HepG2 (cell line): ENCODE measurements around the gene JUND. TPM values are rescaled to one million over a fixed set of nuclear protein-coding genes. Genes with fewer than 3 reads are reported as not detected.
A peak's percentile ranks its signal among the peaks of the same experiment; 100 is the strongest.

Experiments used
- ETV6 ChIP-seq: sonication (generic); formaldehyde crosslinking; conservative IDR thresholded peaks from 2 replicates; pipeline ENCODE4 v1.4.0; 2020; ENCODE audit warnings: missing genetic modification reagents
- GMEB1 ChIP-seq: sonication (generic); formaldehyde crosslinking; IDR thresholded peaks from 2 replicates; pipeline ENCODE4 v1.5.1; 2020; ENCODE audit warnings: missing genetic modification reagents, mild to moderate bottlenecking, borderline replicate concordance
- LBX2 ChIP-seq: sonication (generic); formaldehyde crosslinking; IDR thresholded peaks from 2 replicates; pipeline ENCODE4 v1.5.0; 2020; ENCODE audit warnings: missing genetic modification reagents, mild to moderate bottlenecking, borderline replicate concordance
- MATR3 ChIP-seq: sonication (generic); formaldehyde crosslinking; IDR thresholded peaks from 2 replicates; pipeline ENCODE4 v1.4.0; 2020; ENCODE audit warnings: missing genetic modification reagents
- NFKB2 ChIP-seq: sonication (generic); formaldehyde crosslinking; IDR thresholded peaks from 2 replicates; pipeline ENCODE4 v1.4.0; 2020; ENCODE audit warnings: missing genetic modification reagents, borderline replicate concordance
- SCMH1 ChIP-seq: sonication (generic); formaldehyde crosslinking; IDR thresholded peaks from 2 replicates; pipeline ENCODE4 v1.9.0; 2021; ENCODE audit warnings: missing genetic modification reagents, mild to moderate bottlenecking, borderline replicate concordance
- WIZ ChIP-seq: sonication (generic); formaldehyde crosslinking; IDR thresholded peaks from 2 replicates; pipeline ENCODE4 v1.5.1; 2020; ENCODE audit warnings: mild to moderate bottlenecking, missing genetic modification reagents
- ZFYVE20 ChIP-seq: sonication (generic); formaldehyde crosslinking; IDR thresholded peaks from 2 replicates; pipeline ENCODE4 v1.8.0; 2023; ENCODE audit warnings: low read depth, mild to moderate bottlenecking, moderate library complexity, missing genetic modification reagents, borderline replicate concordance
- ZMYM2 ChIP-seq: sonication (generic); formaldehyde crosslinking; IDR thresholded peaks from 2 replicates; pipeline ENCODE4 v1.8.0; 2022; ENCODE audit warnings: mild to moderate bottlenecking, missing genetic modification reagents
- ZNF138 ChIP-seq: sonication (generic); formaldehyde crosslinking; IDR thresholded peaks from 2 replicates; pipeline ENCODE4 v1.5.0; 2020; ENCODE audit warnings: mild to moderate bottlenecking, low read depth, missing genetic modification reagents
- ZNF143 ChIP-seq: sonication (generic); formaldehyde crosslinking; IDR thresholded peaks from 2 replicates; pipeline ENCODE4 v1.4.0; 2020; ENCODE audit warnings: missing genetic modification reagents
- ZNF343 ChIP-seq: sonication (generic); formaldehyde crosslinking; IDR thresholded peaks from 2 replicates; pipeline ENCODE4 v1.4.0; 2020; ENCODE audit warnings: mild to moderate bottlenecking, missing genetic modification reagents
- ZNF446 ChIP-seq: sonication (generic); formaldehyde crosslinking; IDR thresholded peaks from 2 replicates; pipeline ENCODE4 v1.5.0; 2020; ENCODE audit warnings: mild to moderate bottlenecking, missing genetic modification reagents
- ZNF558 ChIP-seq: sonication (generic); formaldehyde crosslinking; IDR thresholded peaks from 2 replicates; pipeline ENCODE4 v1.9.0; 2022; ENCODE audit warnings: mild to moderate bottlenecking, missing genetic modification reagents, borderline replicate concordance
- ZNF605 ChIP-seq: sonication (generic); formaldehyde crosslinking; IDR thresholded peaks from 2 replicates; pipeline ENCODE4 v1.8.0; 2022; ENCODE audit warnings: mild to moderate bottlenecking, missing genetic modification reagents
- ZNF766 ChIP-seq: sonication (generic); formaldehyde crosslinking; IDR thresholded peaks from 2 replicates; pipeline ENCODE4 v1.5.0; 2020; ENCODE audit warnings: missing genetic modification reagents, borderline replicate concordance
- ZSCAN21 ChIP-seq: sonication (generic); formaldehyde crosslinking; IDR thresholded peaks from 2 replicates; pipeline ENCODE4 v1.8.0; 2022; ENCODE audit warnings: mild to moderate bottlenecking, missing genetic modification reagents, moderate library complexity, borderline replicate concordance
- polyA plus RNA-seq, 8 experiments: library from polyadenylated mRNA; depleted of rRNA in 3 of 8; stranded (reverse) in 7 of 8; unstranded in 1 of 8; fragments of >200 nt; fragmentation: Illumina TruSeq in 4 of 8; extraction: Trizol in 4 of 8; gene quantifications; 2 replicates each; pipeline versions ENCODE4 v1.2.1 to v1.2.3, GENCODE V29; 2011 to 2016; ENCODE audit warnings: low read depth in 4 of 8, missing spikeins in 1 of 8, mixed read lengths in 1 of 8; ENCODE audit not compliant: insufficient read depth in 1 of 8
- total RNA-seq, 5 experiments: library from RNA; depleted of rRNA; stranded (reverse); fragments of >200 nt; fragmentation: Illumina TruSeq; extraction: Trizol; gene quantifications; 2 replicates each; pipeline ENCODE4 v1.2.3, GENCODE V29; 2016; ENCODE audit warnings: low read depth in 1 of 5
- TF ChIP-seq, protein P1 (sequence below): sonication (generic); formaldehyde crosslinking; IDR thresholded peaks from 2 replicates; pipeline ENCODE4 v1.4.0; 2020; ENCODE audit warnings: missing genetic modification reagents, mild to moderate bottlenecking, borderline replicate concordance
- TF ChIP-seq, protein P2 (sequence below): sonication (generic); formaldehyde crosslinking; IDR thresholded peaks from 2 replicates; pipeline ENCODE4 v1.5.1; 2020; ENCODE audit warnings: mild to moderate bottlenecking, missing genetic modification reagents

JUND gene
- total and polyA plus RNA-seq, 2 of the 13 experiments (the other 11 are each of a cell fraction or from before 2014, with no cell fraction given): 41.2 to 59.8 TPM

- TF ChIP-seq NFKB2 (CRISPR knock-in tag): peak; percentile 98; the same call in 1 of the 2 replicates
- peak; percentile 78; the same call in 1 of the 2 replicates for TF ChIP-seq ZNF558 (CRISPR knock-in tag)
- TF ChIP-seq LBX2 (CRISPR knock-in tag): peak; percentile 90; the same call in 1 of the 2 replicates
- peak; percentile 96; the same call in 1 of the 2 replicates for TF ChIP-seq ETV6 (CRISPR knock-in tag)
- TF ChIP-seq ZSCAN21 (CRISPR knock-in tag): peak; percentile 84; the same call in 1 of the 2 replicates
- TF ChIP-seq ZNF138 (CRISPR knock-in tag): peak; percentile 49; the same call in 1 of the 2 replicates
- TF ChIP-seq, protein P1, sequence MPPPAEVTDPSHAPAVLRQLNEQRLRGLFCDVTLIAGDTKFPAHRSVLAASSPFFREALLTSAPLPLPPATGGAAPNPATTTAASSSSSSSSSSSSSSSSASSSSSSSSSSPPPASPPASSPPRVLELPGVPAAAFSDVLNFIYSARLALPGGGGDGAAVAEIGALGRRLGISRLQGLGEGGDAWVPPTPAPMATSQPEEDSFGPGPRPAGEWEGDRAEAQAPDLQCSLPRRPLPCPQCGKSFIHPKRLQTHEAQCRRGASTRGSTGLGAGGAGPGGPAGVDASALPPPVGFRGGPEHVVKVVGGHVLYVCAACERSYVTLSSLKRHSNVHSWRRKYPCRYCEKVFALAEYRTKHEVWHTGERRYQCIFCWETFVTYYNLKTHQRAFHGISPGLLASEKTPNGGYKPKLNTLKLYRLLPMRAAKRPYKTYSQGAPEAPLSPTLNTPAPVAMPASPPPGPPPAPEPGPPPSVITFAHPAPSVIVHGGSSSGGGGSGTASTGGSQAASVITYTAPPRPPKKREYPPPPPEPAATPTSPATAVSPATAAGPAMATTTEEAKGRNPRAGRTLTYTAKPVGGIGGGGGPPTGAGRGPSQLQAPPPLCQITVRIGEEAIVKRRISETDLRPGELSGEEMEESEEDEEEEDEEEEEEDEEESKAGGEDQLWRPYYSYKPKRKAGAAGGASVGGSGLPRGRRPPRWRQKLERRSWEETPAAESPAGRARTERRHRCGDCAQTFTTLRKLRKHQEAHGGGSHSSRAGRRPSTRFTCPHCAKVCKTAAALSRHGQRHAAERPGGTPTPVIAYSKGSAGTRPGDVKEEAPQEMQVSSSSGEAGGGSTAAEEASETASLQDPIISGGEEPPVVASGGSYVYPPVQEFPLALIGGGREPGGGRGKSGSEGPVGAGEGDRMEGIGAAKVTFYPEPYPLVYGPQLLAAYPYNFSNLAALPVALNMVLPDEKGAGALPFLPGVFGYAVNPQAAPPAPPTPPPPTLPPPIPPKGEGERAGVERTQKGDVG (CRISPR knock-in tag): peak; percentile 66; the same call in 1 of the 2 replicates
- TF ChIP-seq, protein P2, sequence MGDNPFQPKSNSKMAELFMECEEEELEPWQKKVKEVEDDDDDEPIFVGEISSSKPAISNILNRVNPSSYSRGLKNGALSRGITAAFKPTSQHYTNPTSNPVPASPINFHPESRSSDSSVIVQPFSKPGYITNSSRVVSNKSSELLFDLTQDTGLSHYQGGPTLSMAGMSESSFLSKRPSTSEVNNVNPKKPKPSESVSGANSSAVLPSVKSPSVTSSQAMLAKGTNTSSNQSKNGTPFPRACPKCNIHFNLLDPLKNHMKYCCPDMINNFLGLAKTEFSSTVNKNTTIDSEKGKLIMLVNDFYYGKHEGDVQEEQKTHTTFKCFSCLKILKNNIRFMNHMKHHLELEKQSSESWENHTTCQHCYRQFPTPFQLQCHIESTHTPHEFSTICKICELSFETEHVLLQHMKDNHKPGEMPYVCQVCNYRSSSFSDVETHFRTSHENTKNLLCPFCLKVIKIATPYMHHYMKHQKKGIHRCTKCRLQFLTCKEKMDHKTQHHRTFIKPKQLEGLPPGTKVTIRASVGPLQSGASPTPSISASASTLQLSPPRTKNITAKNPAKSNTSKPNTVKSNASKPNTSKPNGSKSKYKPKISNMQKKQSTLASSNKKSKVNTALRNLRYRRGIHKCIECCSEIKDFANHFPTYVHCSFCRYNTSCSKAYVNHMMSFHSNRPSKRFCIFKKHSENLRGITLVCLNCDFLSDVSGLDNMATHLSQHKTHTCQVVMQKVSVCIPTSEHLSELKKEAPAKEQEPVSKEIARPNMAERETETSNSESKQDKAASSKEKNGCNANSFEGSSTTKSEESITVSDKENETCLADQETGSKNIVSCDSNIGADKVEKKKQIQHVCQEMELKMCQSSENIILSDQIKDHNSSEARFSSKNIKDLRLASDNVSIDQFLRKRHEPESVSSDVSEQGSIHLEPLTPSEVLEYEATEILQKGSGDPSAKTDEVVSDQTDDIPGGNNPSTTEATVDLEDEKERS (CRISPR knock-in tag): peak; percentile 81; the same call in 1 of the 2 replicates
- TF ChIP-seq ZFYVE20: no peak
- no peak for TF ChIP-seq GMEB1
- TF ChIP-seq WIZ (CRISPR knock-in tag): peak; percentile 98
- TF ChIP-seq SCMH1 (CRISPR knock-in tag): 0 out of 2 replicates have a peak, but pooled peaks have one; percentile 42
- peak; percentile 96 for TF ChIP-seq ZNF605 (CRISPR knock-in tag)
- 0 out of 2 replicates have a peak, but pooled peaks have one; percentile 15 for TF ChIP-seq ZMYM2 (CRISPR knock-in tag)
- 0 out of 2 replicates have a peak, but pooled peaks have one; percentile 63 for TF ChIP-seq ZNF766 (CRISPR knock-in tag)
- TF ChIP-seq ZNF143 (CRISPR knock-in tag): no peak; the same call in 1 of the 2 replicates
- TF ChIP-seq ZNF343: 0 out of 2 replicates have a peak, but pooled peaks have one; percentile 39
- TF ChIP-seq ZNF446: peak; percentile 85
- TF ChIP-seq MATR3: no peak
These were observed 48.1 kb downstream of the JUND start (continued) for GRCh38 chr19:18233224-18233825.
